HCT116 (cell line): ENCODE results near the gene DNAJC1. TPM values are rescaled to one million over a fixed set of nuclear protein-coding genes. Genes with fewer than 3 reads are reported as not detected.

Experiments
- ATAC-seq: fragments of 200-7000 bp; cut with Tn5 transposase; 2 replicates; pipeline ENCODE4 v1.9.1; 2020; ENCODE audit warnings: mild to moderate bottlenecking, moderate library complexity
- BruUV-seq: library from RNA; stranded (reverse); fragments of 400-500 nt; replicated peaks from 2 replicates; lab custom pipeline; 2021; lab: Mats Ljungman, UMichigan
- CTCF ChIA-PET: fragments of 300-600 bp; sonication (Branson Sonifier 250); formaldehyde crosslinking; loops from one replicate; lab custom pipeline; 2021; ENCODE audit warnings: antibody characterized with exemption; lab: Charles Lee
- POLR2A ChIA-PET: fragments of 300-600, 350-600 bp; sonication (Branson Sonifier 250); formaldehyde crosslinking; loops from one replicate; lab custom pipeline; 2021; ENCODE audit warnings: antibody characterized with exemption; lab: Charles Lee
- RAD21 ChIA-PET, 2 experiments: fragments of 300-600 bp; sonication (Branson Sonifier 250); formaldehyde crosslinking; loops; one replicate each; lab custom pipeline; 2023; ENCODE audit warnings: low total read pairs in 2 of 2; ENCODE audit not compliant: uncharacterized antibody in 2 of 2, unreplicated experiment in 2 of 2, low non-redundant PET in 1 of 2; lab: Charles Lee
- DNase-seq: peaks from one replicate; pipeline ENCODE4 v3.0.0-alpha.2; 2010; ENCODE audit warnings: low read depth, low spot score
- H2AFZ ChIP-seq: fragments of 200-600 bp; shearing (Covaris generic), sonication (generic); 2 replicates; pipeline ENCODE4 v1.6.1; 2017; ENCODE audit warnings: low read depth, mixed run types, mixed read lengths, antibody characterized with exemption, low read length; ENCODE audit not compliant: poor library complexity, severe bottlenecking
- H3K27ac ChIP-seq: 2 replicates; pipeline ENCODE4 v1.5.1; 2012; ENCODE audit warnings: low read depth, low read length
- H3K27me3 ChIP-seq: fragments of 200-600 bp; sonication (generic); 2 replicates; pipeline ENCODE4 v1.6.1; 2016; ENCODE audit warnings: mixed run types, low read length, mixed read lengths; ENCODE audit not compliant: insufficient read depth
- H3K36me3 ChIP-seq, 2 experiments: fragments of 200-500 bp in 1 of 2; fragments of 200-600 bp in 1 of 2; sonication (Bioruptor generic) in 1 of 2; sonication (generic) in 1 of 2; 2 replicates each; pipeline versions ENCODE4 v1.5.1 to v1.6.1; 2014 to 2016; ENCODE audit warnings: low read length in 2 of 2, inconsistent platforms in 1 of 2, mixed read lengths in 1 of 2, mixed run types in 1 of 2; ENCODE audit not compliant: insufficient read depth in 2 of 2, control insufficient read depth in 1 of 2
- H3K4me1 ChIP-seq, 2 experiments: fragments of 200-600 bp in 1 of 2; sonication (generic) in 1 of 2; 2 replicates each; pipeline versions ENCODE4 v1.5.1 to v1.6.1; 2012 to 2017; ENCODE audit warnings: low read length in 2 of 2, inconsistent platforms in 1 of 2, mild to moderate bottlenecking in 1 of 2, mixed read lengths in 1 of 2, mixed run types in 1 of 2, moderate library complexity in 1 of 2; ENCODE audit not compliant: insufficient read depth in 2 of 2, control insufficient read depth in 1 of 2
- H3K4me2 ChIP-seq: fragments of 200-600 bp; sonication (generic); 2 replicates; pipeline ENCODE4 v1.6.1; 2017; ENCODE audit warnings: mixed run types, low read length, mixed read lengths
- H3K4me3 ChIP-seq, 2 experiments: fragments of 200-600 bp in 1 of 2; sonication (generic) in 1 of 2; replicated peaks in 1 of 2; 2 replicates each; pipeline ENCODE4 v1.5.1; 2011 to 2016; ENCODE audit warnings: low read length in 2 of 2, control low read depth in 1 of 2, low read depth in 1 of 2, mild to moderate bottlenecking in 1 of 2, mixed read lengths in 1 of 2, mixed run types in 1 of 2
- H3K79me2 ChIP-seq: fragments of 200-600 bp; sonication (generic); 2 replicates; pipeline ENCODE4 v1.6.1; 2017; ENCODE audit warnings: mild to moderate bottlenecking, mixed run types, low read length, moderate library complexity, mixed read lengths; ENCODE audit not compliant: insufficient read depth
- H3K9ac ChIP-seq: fragments of 200-600 bp; sonication (generic); 2 replicates; pipeline ENCODE4 v1.6.1; 2016; ENCODE audit warnings: low read length, mixed read lengths
- H3K9me2 ChIP-seq: fragments of 200-600 bp; sonication (generic), shearing (Covaris generic); 2 replicates; pipeline ENCODE4 v1.6.1; 2017; ENCODE audit warnings: mixed run types, mild to moderate bottlenecking, moderate library complexity; ENCODE audit not compliant: insufficient read depth
- H3K9me3 ChIP-seq, 2 experiments: fragments of 200-500 bp in 1 of 2; fragments of 200-600 bp in 1 of 2; sonication (Bioruptor generic) in 1 of 2; sonication (generic) in 1 of 2; 2 replicates each; pipeline ENCODE4 v1.6.1; 2014 to 2017; ENCODE audit warnings: low read length in 2 of 2, mixed read lengths in 2 of 2, inconsistent platforms in 1 of 2, low read depth in 1 of 2, mild to moderate bottlenecking in 1 of 2, mixed run types in 1 of 2, moderate library complexity in 1 of 2; ENCODE audit not compliant: control insufficient read depth in 1 of 2, insufficient read depth in 1 of 2
- H4K20me1 ChIP-seq: fragments of 200-600 bp; sonication (generic), shearing (Covaris generic); 2 replicates; pipeline ENCODE4 v1.6.1; 2017; ENCODE audit warnings: mixed run types, mild to moderate bottlenecking, moderate library complexity; ENCODE audit not compliant: insufficient read depth
- ATF3 ChIP-seq: IDR thresholded peaks from 2 replicates; pipeline ENCODE4 v1.6.1; 2012
- EZH2phosphoT487 ChIP-seq: fragments of 200-600 bp; IDR thresholded peaks from 2 replicates; pipeline ENCODE4 v1.6.1; 2018; ENCODE audit warnings: antibody characterized with exemption, borderline replicate concordance
- SRF ChIP-seq: IDR thresholded peaks from 2 replicates; pipeline ENCODE4 v1.6.1; 2012; ENCODE audit warnings: low read depth
- TCF7L2 ChIP-seq: IDR thresholded peaks from 2 replicates; pipeline ENCODE4 v1.7.0; 2011; ENCODE audit warnings: borderline replicate concordance, inconsistent platforms; ENCODE audit not compliant: insufficient read depth, insufficient read length; ENCODE audit errors: extremely low read depth
- YY1 ChIP-seq: IDR thresholded peaks from 2 replicates; pipeline ENCODE4 v1.6.1; 2011; ENCODE audit warnings: low read length, low read depth, moderate library complexity, mild to moderate bottlenecking; ENCODE audit not compliant: insufficient replicate concordance; ENCODE audit errors: extremely low read depth
- ZNF274 ChIP-seq: fragments of 200-500 bp; sonication (Bioruptor generic); IDR thresholded peaks from 2 replicates; pipeline ENCODE4 v1.6.1; 2014; ENCODE audit warnings: mild to moderate bottlenecking, low read depth, low read length, inconsistent platforms
- intact Hi-C: fragments of 100-400 bp; cut with micrococcal nuclease; formaldehyde crosslinking; loops from 2 replicates; pipeline ENCODE4 v1.10.0; 2022
- total RNA-seq: library from RNA; stranded (reverse); gene quantifications from one replicate; pipeline ENCODE4 v1.2.1, GENCODE V29; 2021; ENCODE audit not compliant: unreplicated experiment

Gene DNAJC1
- total RNA-seq, 1 experiment from 2014 or later: 17.9 TPM

GRCh38 chr10:21757185-21757901 lies 246.2 kb downstream of the DNAJC1 start:
- no peaks in the 10 kb centered on the region for H3K27me3 ChIP-seq
- intact Hi-C loops: no loop called here
- H3K9me2 ChIP-seq: no peaks in the 10 kb centered on the region
- H2AFZ ChIP-seq: no peak overlapping the region
- no peaks in the 10 kb centered on the region for H3K36me3 ChIP-seq
- no peaks in the 10 kb centered on the region for H3K79me2 ChIP-seq
- ChIA-PET CTCF (no interaction called here), POLR2A (no interaction called here), RAD21 (no interaction called here)
- BruUV-seq: no TSS peak
- no peak overlapping the region for H3K4me3 ChIP-seq
- H3K9me3 ChIP-seq: no peaks in the 10 kb centered on the region
- no peak for DNase-seq
- peaks cover 2 to 9% of the 10 kb centered on the region in 2 experiments; a peak in 3 of 4 replicates for H3K4me1 ChIP-seq
- no peak overlapping the region for H3K9ac ChIP-seq
- H4K20me1 ChIP-seq: no peaks in the 10 kb centered on the region
- H3K4me2 ChIP-seq: no peak overlapping the region
- no peak overlapping the region for H3K27ac ChIP-seq
- no peak for ATAC-seq
- TF ChIP-seq ZNF274 (no peak), EZH2phosphoT487 (no peak), SRF (no peak), TCF7L2 (no peak), YY1 (no peak)

- no peak overlapping the region for H3K4me3 ChIP-seq
- no peaks in the 10 kb centered on the region for H3K79me2 ChIP-seq
- H3K9me3 ChIP-seq: no peaks in the 10 kb centered on the region
- ChIA-PET CTCF (no interaction called here), POLR2A (no interaction called here), RAD21 (no interaction called here)
- TF ChIP-seq ZNF274: no peak
- no peak for TF ChIP-seq ATF3
- intact Hi-C loops: no loop called here
- ATAC-seq (no peak), DNase-seq (no peak)
- no peak overlapping the region for H3K4me2 ChIP-seq
- H3K36me3 ChIP-seq: no peaks in the 10 kb centered on the region
- H4K20me1 ChIP-seq: no peaks in the 10 kb centered on the region
- H3K27me3 ChIP-seq: no peaks in the 10 kb centered on the region
- no peak overlapping the region for H3K9ac ChIP-seq
- no peak overlapping the region for H2AFZ ChIP-seq
- no peak overlapping the region for H3K27ac ChIP-seq
- peaks cover 8 to 15% of the 10 kb centered on the region in 2 experiments for H3K4me1 ChIP-seq
- no peaks in the 10 kb centered on the region for H3K9me2 ChIP-seq
- no TSS peak for BruUV-seq
Observed at GRCh38 chr10:21756707-21757106, 246.8 kb downstream of the DNAJC1 start.
